Heart left ventricle (tissue), 13 donors: Measurements from ENCODE around the gene CCNI.

Experiments
- CTCF ChIP-seq, 12 donors: fragments of 200-600 bp; sonication (generic) in 4 of 12; IDR thresholded peaks; one replicate each; pipeline versions ENCODE4 v1.5.0 to v1.8.0; 2018 to 2022; ENCODE audit warnings: antibody characterized with exemption in 12 of 12, mild to moderate bottlenecking in 5 of 12
- POLR2A ChIP-seq, 2 donors: fragments of 450-650 bp; IDR thresholded peaks; one replicate each; pipeline ENCODE4 v1.6.1; 2017; ENCODE audit warnings: antibody characterized with exemption in 2 of 2, mild to moderate bottlenecking in 2 of 2, moderate library complexity in 2 of 2
- donor health status: ischemic (EF 13 %, LVEDD 7.1; RV severe dilation, severe dysfunction).
- donor health status: DM: no; HTN: yes; CAD: no.
- donor health status: DM: no; HTN: no; CAD: no.
- donor health status: ischemic (EF 25% LVEDD 6.9; RV normal size, moderate dysfunction).
- donor health status: ischemic (EF 25% LVEDD 5.7; RV mildly dilated, moderate dysfunction).
- donor health status: ischemic (EF 35%, LVEDD 5.7; RV mildly dilated, moderate dysfunction).
- donor health status: nonischemic (EF 11% LVEDD 7.7; RV severe dilation, severe dysfunction).
- donor health status: DM: yes; HTN: yes; CAD: no.
- donor health status: PGD.
- donor health status: ischemic (EF 29% LVEDD 5.4; RV normal size, mild dysfunction).
- donor health status: nonischemic (EF 23%, LVEDD 6.1; RV moderate dilation, normal function).

DNA sequence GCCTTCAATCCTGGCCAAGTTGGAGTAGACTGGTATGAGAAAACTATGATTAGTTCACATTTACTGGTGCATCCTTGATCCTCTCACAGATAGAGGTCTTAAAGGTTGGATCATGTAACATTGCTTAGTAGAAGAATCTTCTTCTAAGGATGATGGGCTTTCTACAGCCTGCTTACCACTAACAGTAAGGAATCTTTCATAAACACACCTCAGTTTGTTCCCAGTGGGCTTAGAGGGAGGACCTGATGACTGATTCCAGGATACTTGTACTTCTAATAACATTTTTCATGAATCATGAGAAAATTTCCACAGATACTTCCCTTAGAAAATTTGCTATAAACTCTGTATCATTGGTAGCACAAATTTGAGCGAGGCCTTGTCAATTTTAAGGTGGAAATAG, 40.6 kb downstream of the CCNI start:
- TF ChIP-seq POLR2A (IDR thresholded peaks at IDR 0.05) (no peak), CTCF (IDR thresholded peaks at IDR 0.05) (no peak)
